Esophagus squamous epithelium (tissue), 5 donors: ENCODE results near the gene METTL16. TPM values are rescaled to one million over a fixed set of nuclear protein-coding genes. Genes with fewer than 3 reads are reported as not detected.
"Not testable (repeated sequence)": the region's sequence is repeated elsewhere in the genome, so short reads cannot be mapped to it uniquely, and the experiment has no call there.

Experiments
- DNase-seq: peaks from one replicate; lab custom pipeline; 2025; lab: John Stamatoyannopoulos, UW
- H3K27ac ChIP-seq, 4 donors: fragments of 200-600 bp; sonication (generic); one replicate each; pipeline ENCODE4 v1.5.1; 2016 to 2019; ENCODE audit warnings: mild to moderate bottlenecking in 1 of 4
- H3K27me3 ChIP-seq, 4 donors: fragments of 200-600 bp; sonication (generic); 1 replicate in 3 of 4; 2 replicates in 1 of 4; pipeline versions ENCODE4 v1.5.1 to v1.6.0; 2017 to 2021; ENCODE audit warnings: antibody characterized with exemption in 1 of 4
- H3K36me3 ChIP-seq, 3 donors: fragments of 200-600 bp; sonication (generic); one replicate each; pipeline ENCODE4 v1.5.1; 2016 to 2019
- H3K4me1 ChIP-seq, 3 donors: fragments of 200-600 bp; sonication (generic); one replicate each; pipeline ENCODE4 v1.5.1; 2017 to 2019
- H3K4me3 ChIP-seq, 4 donors: fragments of 200-600 bp; sonication (generic); 1 replicate in 3 of 4; 2 replicates in 1 of 4; pipeline ENCODE4 v1.5.1; 2016 to 2019; ENCODE audit warnings: mild to moderate bottlenecking in 2 of 4, moderate library complexity in 1 of 4
- H3K9me3 ChIP-seq, 3 donors: fragments of 200-600 bp; sonication (generic); one replicate each; pipeline ENCODE4 v1.5.1; 2016 to 2019
- POLR2A ChIP-seq, 4 donors: fragments of 450-650 bp; IDR thresholded peaks; one replicate each; pipeline ENCODE4 v1.6.1; 2017; ENCODE audit warnings: antibody characterized with exemption in 4 of 4, mild to moderate bottlenecking in 4 of 4, moderate library complexity in 3 of 4
- WGBS, 2 donors: methylation state at CpG; one replicate each; pipeline ENCODE4 v1.1.5; 2018; 5-methylcytosine and 5-hydroxymethylcytosine counted together
- intact Hi-C: fragments of 100-400 bp; cut with DNase I; formaldehyde crosslinking; loops from one replicate; pipeline ENCODE4 v1.15.0; 2022
- total RNA-seq, 4 donors: library from RNA; depleted of rRNA; stranded (reverse); fragments of >200 nt; gene quantifications; one replicate each; pipeline ENCODE4 v1.1.0, GENCODE V29; 2016
- TF ChIP-seq, protein P1 (sequence below), 6 experiments: fragments of 450-650 bp in 4 of 6; fragments of 200-600 bp in 2 of 6; sonication (generic) in 2 of 6; IDR thresholded peaks; one replicate each; pipeline ENCODE4 v1.5.1; 2016 to 2019; ENCODE audit warnings: antibody characterized with exemption in 6 of 6, mild to moderate bottlenecking in 4 of 6, moderate library complexity in 4 of 6
- donor health status: DM: yes; HTN: yes; CAD: no.

The METTL16 gene
- total RNA-seq, 4 donors from 2014 or later: 12.5 to 31.5 (median 25.3) TPM

- H3K4me3 ChIP-seq: no peak overlapping the region
- WGBS, 2 donors: 86 to 93% methylated on average over 4 of the region's 4 CpGs
- H3K27me3 ChIP-seq: no peaks in the 10 kb centered on the region
- intact Hi-C loops: no loop called here
- H3K9me3 ChIP-seq: no peaks in the 10 kb centered on the region
- peaks cover 0 to 1% (median 0%) of the 10 kb centered on the region in 3 donors for H3K4me1 ChIP-seq
- no peak for DNase-seq
- TF ChIP-seq, protein P1, sequence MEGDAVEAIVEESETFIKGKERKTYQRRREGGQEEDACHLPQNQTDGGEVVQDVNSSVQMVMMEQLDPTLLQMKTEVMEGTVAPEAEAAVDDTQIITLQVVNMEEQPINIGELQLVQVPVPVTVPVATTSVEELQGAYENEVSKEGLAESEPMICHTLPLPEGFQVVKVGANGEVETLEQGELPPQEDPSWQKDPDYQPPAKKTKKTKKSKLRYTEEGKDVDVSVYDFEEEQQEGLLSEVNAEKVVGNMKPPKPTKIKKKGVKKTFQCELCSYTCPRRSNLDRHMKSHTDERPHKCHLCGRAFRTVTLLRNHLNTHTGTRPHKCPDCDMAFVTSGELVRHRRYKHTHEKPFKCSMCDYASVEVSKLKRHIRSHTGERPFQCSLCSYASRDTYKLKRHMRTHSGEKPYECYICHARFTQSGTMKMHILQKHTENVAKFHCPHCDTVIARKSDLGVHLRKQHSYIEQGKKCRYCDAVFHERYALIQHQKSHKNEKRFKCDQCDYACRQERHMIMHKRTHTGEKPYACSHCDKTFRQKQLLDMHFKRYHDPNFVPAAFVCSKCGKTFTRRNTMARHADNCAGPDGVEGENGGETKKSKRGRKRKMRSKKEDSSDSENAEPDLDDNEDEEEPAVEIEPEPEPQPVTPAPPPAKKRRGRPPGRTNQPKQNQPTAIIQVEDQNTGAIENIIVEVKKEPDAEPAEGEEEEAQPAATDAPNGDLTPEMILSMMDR (IDR thresholded peaks at IDR 0.05): no peak
- no peak for TF ChIP-seq POLR2A (IDR thresholded peaks at IDR 0.05)
- H3K36me3 ChIP-seq: no peaks in the 10 kb centered on the region
- H3K27ac ChIP-seq: no peak overlapping the region
These were observed 30.4 kb upstream of the METTL16 start for GRCh38 chr17:2542056-2542455.

DNA sequence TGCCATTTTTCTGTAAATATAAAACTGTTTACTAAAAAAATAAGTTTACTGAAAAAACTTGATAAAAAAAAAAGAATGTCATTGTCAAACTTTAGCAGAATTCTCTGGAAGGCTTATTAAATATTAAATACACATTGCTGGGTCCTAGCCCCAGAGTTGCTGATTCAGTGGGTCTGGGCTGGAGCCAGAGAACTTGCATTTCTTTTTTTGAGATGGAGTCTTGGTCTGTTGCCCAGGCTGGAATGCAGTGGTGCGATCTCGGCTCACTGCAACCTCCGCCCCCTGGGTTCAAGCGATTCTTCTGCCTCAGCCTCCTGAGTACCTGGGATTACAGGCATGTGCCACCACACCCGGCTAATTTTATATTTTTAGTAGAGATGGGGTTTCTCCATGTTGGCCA lies 25.9 kb upstream of the METTL16 start:
- intact Hi-C loops, H3K36me3 ChIP-seq, H3K4me3 ChIP-seq, H3K27ac ChIP-seq, H3K27me3 ChIP-seq, H3K4me1 ChIP-seq, H3K9me3 ChIP-seq, DNase-seq: not testable (repeated sequence)
- 34 to 57% methylated on average over 5 of the region's 5 CpGs for WGBS, 2 donors

GRCh38 chr17:2532146-2532720 lies 20.5 kb upstream of the METTL16 start:
- H3K36me3 ChIP-seq: no peaks in the 10 kb centered on the region
- no peaks in the 10 kb centered on the region for H3K27me3 ChIP-seq
- no peak overlapping the region for H3K27ac ChIP-seq
- no peaks in the 10 kb centered on the region for H3K4me1 ChIP-seq
- 45 to 100% methylated on average over 2 to 4 of the region's 37 CpGs for WGBS, 2 donors
- no peak for TF ChIP-seq POLR2A (IDR thresholded peaks at IDR 0.05)
- TF ChIP-seq, protein P1 (IDR thresholded peaks at IDR 0.05): no peak
- DNase-seq: no peak
- H3K4me3 ChIP-seq: no peak overlapping the region
- no peaks in the 10 kb centered on the region for H3K9me3 ChIP-seq
- intact Hi-C loops: no loop called here

DNA sequence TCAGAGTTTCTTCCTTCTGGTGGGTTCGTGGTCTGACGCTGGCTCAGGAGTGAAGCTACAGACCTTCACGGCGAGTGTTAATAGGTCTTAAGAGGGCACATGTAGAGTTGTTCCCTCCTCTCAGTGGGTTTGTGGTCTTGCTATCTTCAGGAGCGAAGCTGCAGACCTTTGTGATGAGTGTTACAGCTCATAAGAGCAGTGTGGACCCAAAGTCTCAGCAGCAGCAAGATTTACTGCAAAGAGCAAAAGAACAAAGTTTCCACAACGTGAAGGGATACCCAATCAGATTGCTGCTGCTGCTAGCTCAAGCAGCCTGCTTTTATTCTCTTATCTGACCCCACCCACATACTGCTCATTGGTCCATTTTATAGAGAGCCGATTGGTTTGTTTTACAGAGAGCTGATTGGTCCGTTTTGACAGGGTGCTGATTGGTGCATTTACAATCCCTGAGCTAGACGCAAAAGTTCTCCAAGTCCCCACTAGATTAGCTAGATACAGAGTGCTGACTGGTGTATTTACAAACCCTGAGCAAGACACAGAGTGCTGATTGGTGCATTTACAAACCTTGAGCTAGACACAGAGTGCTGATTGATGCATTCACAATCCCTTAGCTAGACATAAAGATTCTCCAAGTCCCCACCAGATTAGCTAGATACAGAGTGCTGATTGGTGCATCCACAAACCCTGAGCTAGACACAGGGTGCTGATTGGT lies 19.7 kb upstream of the METTL16 start:
- H3K27ac ChIP-seq, H3K4me1 ChIP-seq, H3K9me3 ChIP-seq, intact Hi-C loops, DNase-seq, H3K27me3 ChIP-seq, H3K4me3 ChIP-seq, H3K36me3 ChIP-seq: not testable (repeated sequence)
- 73 to 82% methylated on average over 6 to 8 of the region's 9 CpGs for WGBS, 2 donors

DNA sequence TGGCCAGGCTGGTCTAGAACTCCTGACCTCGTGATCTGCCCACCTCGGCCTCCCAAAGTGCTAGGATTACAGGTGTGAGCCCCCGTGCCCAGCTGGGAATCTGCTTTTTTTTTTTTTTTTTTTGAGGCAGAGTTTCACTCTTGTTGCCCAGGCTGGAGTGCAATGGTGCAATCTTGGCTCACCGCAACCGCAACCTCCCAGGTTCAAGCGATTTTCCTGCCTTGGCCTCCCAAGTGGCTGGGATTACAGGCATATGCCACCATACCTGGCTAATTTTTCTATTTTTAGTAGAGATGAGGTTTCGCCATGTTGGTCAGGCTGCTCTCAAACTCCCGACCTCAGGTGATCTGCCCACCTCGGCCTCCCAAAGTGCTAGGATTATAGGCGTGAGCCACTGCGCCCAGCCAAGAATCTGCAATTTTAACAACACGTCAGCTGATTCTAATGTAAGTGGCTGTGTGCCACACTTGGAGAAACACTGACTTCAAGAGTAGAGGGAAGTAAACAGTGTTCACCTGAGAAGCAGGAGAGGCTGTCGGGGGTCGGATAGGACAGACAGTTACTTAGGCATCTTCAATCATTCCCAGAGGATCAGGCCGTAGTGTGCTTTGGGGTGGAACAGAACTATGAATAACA lies 10.2 kb upstream of the METTL16 start:
- intact Hi-C loops, H3K4me1 ChIP-seq, H3K27me3 ChIP-seq, H3K4me3 ChIP-seq, DNase-seq, H3K36me3 ChIP-seq, H3K9me3 ChIP-seq, H3K27ac ChIP-seq: not testable (repeated sequence)
- WGBS, 2 donors: 90 to 94% methylated on average over 10 to 13 of the region's 15 CpGs

GRCh38 chr17:2521257-2521656 lies 9.6 kb upstream of the METTL16 start:
- no peak for DNase-seq
- 91 to 93% methylated on average over 5 of the region's 5 CpGs for WGBS, 2 donors
- Histone ChIP-seq H3K27ac (no peak overlapping the region), H3K9me3 (no peaks in the 10 kb centered on the region), H3K27me3 (no peaks in the 10 kb centered on the region), H3K4me1 (no peaks in the 10 kb centered on the region), H3K36me3 (no peaks in the 10 kb centered on the region), H3K4me3 (no peak overlapping the region)
- TF ChIP-seq, protein P1 (IDR thresholded peaks at IDR 0.05): no peak
- TF ChIP-seq POLR2A (IDR thresholded peaks at IDR 0.05): no peak
- intact Hi-C loops: no loop called here
